ENCODE measurements around the gene PLAA. TPM values are rescaled to one million over a fixed set of nuclear protein-coding genes. Genes with fewer than 3 reads are reported as not detected.
A peak's percentile ranks its signal among the peaks of the same experiment; 100 is the strongest.
"Not testable (repeated sequence)": the region's sequence is repeated elsewhere in the genome, so short reads cannot be mapped to it uniquely, and the experiment has no call there.

PLAA gene
- total RNA-seq, 1 experiment from 2014 or later: 19.3 TPM

DNA sequence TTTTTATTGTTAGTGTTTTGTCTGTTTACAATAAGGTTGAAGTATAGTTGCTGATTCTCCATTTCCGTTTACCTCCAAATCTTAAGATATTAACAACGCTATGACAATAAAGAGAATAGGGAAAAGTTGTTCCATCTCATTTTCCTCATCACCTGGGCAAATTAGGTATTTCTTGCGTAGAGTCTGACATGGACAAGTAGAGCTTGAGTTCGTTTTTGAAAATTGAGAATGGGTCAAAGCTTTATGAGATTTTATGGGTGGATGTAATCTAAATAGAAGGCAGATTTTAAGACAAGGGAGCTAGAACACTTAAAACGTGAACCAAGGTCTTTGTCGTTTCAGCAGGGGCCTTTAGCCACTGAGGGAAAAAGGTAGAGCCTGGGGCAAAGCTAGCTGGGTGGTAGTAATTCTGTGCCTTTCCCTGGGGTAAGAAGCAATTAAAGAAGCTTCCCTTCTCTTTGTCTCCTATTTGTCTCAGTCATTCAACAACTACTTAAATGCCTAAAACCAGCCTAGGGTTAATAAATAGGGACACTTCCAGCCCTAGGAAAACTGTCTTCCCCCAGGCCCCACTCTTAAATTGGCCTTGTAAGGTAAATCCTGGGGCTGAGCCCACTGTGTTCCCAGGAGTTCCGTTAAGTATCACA lies 53.9 kb downstream of the PLAA start:
- H3K4me3 ChIP-seq: peak overlapping the region; percentile 91
- DNase-seq (ENCODE audit: low read depth in 1 of 2, low spot score in 2 of 2): no peak
- H3K27ac ChIP-seq: peak overlapping the region; percentile 77
- no peaks in the 10 kb centered on the region for H3K27me3 ChIP-seq (replicated peaks)
- no peaks in the 10 kb centered on the region for H3K9me3 ChIP-seq (replicated peaks)
- H3K36me3 ChIP-seq: peaks cover 4% of the 10 kb centered on the region; the same call in 1 of the 2 replicates
- H3K4me1 ChIP-seq (replicated peaks): no peaks in the 10 kb centered on the region; the same call in 1 of the 2 replicates

DNA sequence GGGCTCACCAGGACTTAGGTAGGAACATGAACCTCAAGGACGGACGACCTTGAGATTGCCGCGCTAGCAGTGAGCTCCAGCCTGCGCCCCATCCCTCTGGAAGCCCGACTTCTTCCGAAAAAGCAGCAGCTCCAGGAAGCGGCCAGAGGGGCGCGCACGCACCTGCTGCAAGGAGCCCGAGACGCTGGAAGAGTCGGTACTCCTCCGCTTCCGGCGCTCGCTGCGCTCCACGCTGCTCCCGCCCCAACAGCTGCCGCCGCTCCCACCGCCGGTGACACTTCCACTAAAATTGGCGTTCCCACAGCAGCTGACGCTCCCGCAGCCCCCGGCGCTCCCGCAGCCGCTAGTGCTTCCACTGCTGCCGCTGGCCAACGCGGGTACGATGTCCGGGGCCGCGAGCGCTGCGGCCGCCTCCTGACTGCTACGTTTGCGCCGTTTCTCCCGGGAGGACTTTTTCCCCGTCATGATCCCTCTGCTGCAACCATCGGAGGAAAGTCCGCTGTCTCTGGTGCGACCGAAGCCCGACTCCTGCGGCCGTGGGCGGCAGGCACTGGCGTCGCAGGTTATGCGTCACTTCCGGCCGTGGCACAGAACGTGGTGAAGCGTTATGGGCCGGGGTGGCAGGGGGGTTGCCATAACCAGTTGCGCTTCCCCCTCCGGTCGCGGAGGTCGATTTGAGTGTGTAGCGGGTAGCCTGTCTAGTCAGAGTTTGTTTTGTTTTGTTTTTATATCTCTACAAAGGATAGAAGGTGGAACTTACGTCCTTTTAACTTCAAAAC lies 54.6 kb downstream of the PLAA start, which contains the start of gene CAAP1:
Gene CAAP1, minus strand, starts transcription at position 552 of the 779 bp plus-strand sequence. Its CDS starts 87 bp downstream, at position 465.
- H3K4me3 ChIP-seq: peak within 1 kb of the TSS; percentile 91
- no peaks in the 10 kb centered on the region for H3K9me3 ChIP-seq (replicated peaks)
- H3K4me1 ChIP-seq (replicated peaks): no peaks in the 10 kb centered on the region; the same call in 1 of the 2 replicates
- H3K27ac ChIP-seq: peak within 1 kb of the TSS; percentile 77
- H3K27me3 ChIP-seq (replicated peaks): no peaks in the 10 kb centered on the region
- H3K36me3 ChIP-seq: peaks cover 4% of the 10 kb centered on the region; the same call in 1 of the 2 replicates
- peak; percentile 67 to 84 for DNase-seq (ENCODE audit: low read depth in 1 of 2, low spot score in 2 of 2)

DNA sequence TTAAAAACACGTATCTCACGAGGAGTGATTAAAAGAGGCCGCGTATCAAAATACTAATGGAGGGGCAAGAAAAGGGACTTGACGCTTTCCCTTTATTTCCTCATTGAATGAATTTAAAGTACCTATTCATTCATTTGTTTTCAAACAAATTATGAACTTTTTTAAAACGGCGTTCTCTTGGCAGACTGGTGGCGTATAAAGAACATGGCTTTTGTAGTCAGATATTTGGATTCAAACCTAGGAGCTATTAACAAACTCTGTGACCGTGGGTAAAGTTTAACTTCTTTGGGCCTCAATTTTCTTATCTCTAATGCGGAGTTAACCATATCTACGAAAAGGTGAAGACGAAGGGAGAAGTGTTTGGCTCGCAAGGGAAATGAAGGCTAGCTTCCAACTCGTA lies 55.3 kb downstream of the PLAA start:
- no peak overlapping the region for H3K27ac ChIP-seq
- H3K4me1 ChIP-seq (replicated peaks): no peaks in the 10 kb centered on the region; the same call in 1 of the 2 replicates
- H3K36me3 ChIP-seq: peaks cover 4% of the 10 kb centered on the region; the same call in 1 of the 2 replicates
- no peaks in the 10 kb centered on the region for H3K27me3 ChIP-seq (replicated peaks)
- peak in 1 of 2 experiments; percentile 1 for DNase-seq (ENCODE audit: low read depth in 1 of 2, low spot score in 2 of 2)
- no peaks in the 10 kb centered on the region for H3K9me3 ChIP-seq (replicated peaks)
- H3K4me3 ChIP-seq: peak overlapping the region; percentile 91

DNA sequence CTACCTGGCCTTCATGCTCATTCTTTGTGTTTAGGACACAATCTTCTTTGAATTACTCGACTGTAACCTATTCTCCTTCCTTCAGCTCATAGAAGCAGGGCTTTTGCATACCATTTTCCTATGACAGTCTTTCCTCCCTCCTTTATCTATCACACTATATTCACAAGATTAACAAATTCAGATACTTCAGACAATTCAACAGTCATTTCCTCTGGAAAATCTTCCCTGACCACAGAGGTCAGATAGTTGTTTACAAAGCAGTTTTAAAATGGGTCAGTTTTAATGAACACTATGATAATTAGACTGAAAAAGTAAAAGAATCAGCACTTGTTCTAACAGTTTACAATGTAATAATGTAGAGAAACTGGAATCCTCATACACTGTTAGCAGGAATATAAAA lies 58.8 kb downstream of the PLAA start:
- Histone ChIP-seq H3K9me3 (replicated peaks) (no peaks in the 10 kb centered on the region), H3K4me1 (replicated peaks) (no peaks in the 10 kb centered on the region; the same call in 1 of the 2 replicates), H3K27me3 (replicated peaks) (no peaks in the 10 kb centered on the region), H3K4me3 (no peak overlapping the region), H3K27ac (no peak overlapping the region), H3K36me3 (peaks cover 4% of the 10 kb centered on the region; the same call in 1 of the 2 replicates)
- DNase-seq (ENCODE audit: low read depth in 1 of 2, low spot score in 2 of 2): no peak

DNA sequence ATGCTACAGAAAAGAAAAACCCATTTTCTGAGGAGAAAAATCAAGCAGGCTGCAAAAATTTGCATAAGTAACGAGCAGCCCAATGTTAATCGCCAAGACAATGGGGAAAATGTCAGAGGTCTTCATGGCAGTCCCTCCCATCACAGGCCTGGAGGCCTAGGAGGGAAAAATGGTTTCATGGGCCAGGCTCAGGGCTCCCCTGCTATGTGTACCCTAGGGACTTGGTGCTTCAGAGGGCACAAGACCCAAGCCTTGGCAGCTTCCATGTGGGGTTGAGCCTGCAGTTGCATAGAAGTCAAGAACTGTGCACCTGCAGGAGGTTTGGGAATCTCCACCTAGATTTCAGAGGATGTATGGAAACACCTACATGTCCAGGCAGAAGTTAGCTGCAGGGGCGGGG lies 64.9 kb downstream of the PLAA start:
- H3K4me3 ChIP-seq: no peak overlapping the region
- DNase-seq (ENCODE audit: low read depth in 1 of 2, low spot score in 2 of 2): no peak
- H3K36me3 ChIP-seq: peaks cover 4% of the 10 kb centered on the region; the same call in 1 of the 2 replicates

DNA sequence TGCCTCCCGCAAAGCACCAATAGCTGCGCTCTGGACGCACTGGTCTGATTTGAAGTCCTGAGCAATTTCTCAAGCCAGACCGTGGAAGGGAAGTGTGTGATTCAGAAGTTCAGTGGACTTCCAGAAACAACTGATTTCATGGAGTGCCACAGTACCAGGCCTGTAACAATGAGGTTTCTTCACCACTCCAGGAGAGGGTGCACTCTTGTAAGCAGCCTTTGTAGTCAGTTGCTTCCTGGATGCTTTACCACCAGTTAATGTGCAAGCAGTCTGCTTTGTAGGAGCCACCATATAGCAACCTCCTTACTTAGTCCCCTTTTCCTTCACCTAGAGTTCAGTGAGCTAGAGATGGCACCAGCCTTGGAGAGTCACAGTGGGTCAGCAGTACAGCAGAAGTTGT lies 66.8 kb downstream of the PLAA start:
- H3K36me3 ChIP-seq: peaks cover 4% of the 10 kb centered on the region; the same call in 1 of the 2 replicates
- no peaks in the 10 kb centered on the region for H3K4me1 ChIP-seq (replicated peaks)
- no peaks in the 10 kb centered on the region for H3K27me3 ChIP-seq (replicated peaks)
- H3K4me3 ChIP-seq: no peak overlapping the region
- H3K27ac ChIP-seq: no peak overlapping the region
- no peak for DNase-seq (ENCODE audit: low read depth in 1 of 2, low spot score in 2 of 2)
- H3K9me3 ChIP-seq (replicated peaks): no peaks in the 10 kb centered on the region

More for the DNA sequence above, 64.9 kb downstream of the PLAA start:
- Histone ChIP-seq H3K9me3 (replicated peaks) (no peaks in the 10 kb centered on the region), H3K27me3 (replicated peaks) (no peaks in the 10 kb centered on the region), H3K27ac (no peak overlapping the region), H3K4me1 (replicated peaks) (no peaks in the 10 kb centered on the region)

DNA sequence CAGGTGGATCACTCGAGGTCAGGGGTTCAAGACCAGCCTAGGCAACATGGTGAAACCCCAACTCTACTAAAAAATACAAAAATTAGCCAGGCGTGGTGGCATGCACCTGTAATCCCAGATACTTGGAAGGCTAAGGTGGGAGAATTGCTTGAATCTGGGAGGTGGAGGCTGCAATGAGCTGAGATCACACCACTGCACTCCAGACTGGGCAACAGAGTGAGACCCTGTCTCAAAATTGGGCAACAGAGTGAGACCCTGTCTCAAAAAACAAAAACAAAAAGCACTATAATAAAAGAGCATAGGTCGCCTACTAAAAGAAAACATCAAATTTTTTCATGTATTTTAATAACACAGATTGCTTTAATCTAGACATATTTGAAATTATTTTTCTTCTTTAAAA lies 71.9 kb downstream of the PLAA start:
- H3K9me3 ChIP-seq (replicated peaks); H3K4me3 ChIP-seq; DNase-seq (ENCODE audit: low read depth in 1 of 2, low spot score in 2 of 2); H3K27me3 ChIP-seq (replicated peaks); H3K36me3 ChIP-seq; H3K4me1 ChIP-seq (replicated peaks); H3K27ac ChIP-seq: not testable (repeated sequence)

DNA sequence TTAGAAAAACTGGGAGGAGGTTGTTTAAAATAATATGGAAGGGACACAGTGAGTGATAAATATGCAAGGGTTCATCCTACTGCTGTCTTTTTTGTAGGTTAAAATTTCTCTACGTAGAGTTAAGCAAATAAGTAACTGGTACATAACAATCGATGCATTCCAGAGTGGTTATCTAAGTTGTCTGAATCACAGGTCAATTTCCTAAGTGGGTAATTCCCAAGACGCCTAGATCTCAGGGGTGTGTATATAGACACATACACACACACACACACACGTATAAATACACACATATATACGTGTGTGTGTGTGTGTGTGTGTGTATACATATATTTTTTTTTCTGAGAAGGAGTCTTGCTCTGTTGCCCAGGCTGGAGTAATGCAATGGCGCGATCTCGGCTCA lies 76.8 kb downstream of the PLAA start:
- Histone ChIP-seq H3K4me3 (no peak overlapping the region), H3K27me3 (replicated peaks) (no peaks in the 10 kb centered on the region), H3K9me3 (replicated peaks) (no peaks in the 10 kb centered on the region), H3K4me1 (replicated peaks) (no peaks in the 10 kb centered on the region), H3K27ac (no peak overlapping the region), H3K36me3 (no peaks in the 10 kb centered on the region)
- DNase-seq (ENCODE audit: low read depth in 1 of 2, low spot score in 2 of 2): no peak

DNA sequence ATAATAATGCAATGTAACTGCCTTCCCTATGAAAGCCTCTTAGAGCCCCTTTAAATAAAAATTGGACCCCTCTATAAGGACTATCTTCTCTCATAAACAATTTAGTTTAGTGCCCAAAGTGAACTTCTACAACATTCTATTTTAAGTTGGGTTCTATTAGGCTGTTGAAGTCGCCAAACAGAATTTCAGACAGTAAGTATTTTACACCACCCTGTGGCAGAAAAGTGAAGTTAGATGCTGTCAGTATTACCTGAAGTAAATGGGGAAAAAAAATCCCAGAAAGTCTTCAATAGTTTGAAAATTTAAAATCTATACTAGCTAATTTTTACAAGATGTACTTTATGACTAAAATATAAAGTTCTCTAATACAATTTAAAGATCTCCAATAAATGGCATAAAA lies 84.0 kb downstream of the PLAA start:
- Histone ChIP-seq H3K36me3 (no peaks in the 10 kb centered on the region), H3K27ac (no peak overlapping the region), H3K9me3 (replicated peaks) (no peaks in the 10 kb centered on the region), H3K4me3 (no peak overlapping the region), H3K4me1 (replicated peaks) (no peaks in the 10 kb centered on the region), H3K27me3 (replicated peaks) (no peaks in the 10 kb centered on the region)
- DNase-seq (ENCODE audit: low read depth in 1 of 2, low spot score in 2 of 2): no peak

DNA sequence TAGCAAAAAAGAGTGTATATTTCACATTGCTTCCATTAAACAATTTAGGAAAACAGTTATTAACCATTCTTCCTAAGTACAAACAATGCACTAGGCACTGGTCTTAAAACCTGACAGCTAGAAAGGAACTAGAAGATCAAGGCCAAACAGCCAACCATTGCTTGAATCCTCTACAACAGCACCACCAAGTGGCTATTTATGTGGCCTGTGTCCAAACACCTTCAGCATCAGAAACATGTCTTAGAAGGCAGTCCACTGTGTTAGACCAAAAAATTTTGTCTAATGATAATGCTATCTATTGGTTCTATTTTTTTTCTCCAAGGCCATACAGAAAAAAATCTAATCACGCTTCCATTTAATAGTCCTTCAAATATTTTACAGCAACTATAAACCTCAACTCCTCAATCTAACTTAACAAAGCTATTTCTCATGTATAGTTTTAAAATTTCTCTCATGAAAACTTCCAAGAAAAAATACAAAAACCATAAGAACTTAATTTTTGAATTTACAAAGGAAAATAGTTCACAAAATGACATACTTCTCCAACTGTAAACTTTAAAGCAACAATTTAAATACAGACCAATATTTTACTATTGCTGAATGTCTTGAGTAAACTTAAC lies 90.5 kb downstream of the PLAA start:
- Histone ChIP-seq H3K36me3 (no peaks in the 10 kb centered on the region), H3K4me3 (no peak overlapping the region), H3K27me3 (replicated peaks) (no peaks in the 10 kb centered on the region), H3K9me3 (replicated peaks) (no peaks in the 10 kb centered on the region), H3K4me1 (replicated peaks) (no peaks in the 10 kb centered on the region), H3K27ac (no peak overlapping the region)
- no peak for DNase-seq (ENCODE audit: low read depth in 1 of 2, low spot score in 2 of 2)

Other genes starting within 250 kb of the PLAA start
- gene CAAP1, start 54.4 kb downstream of the PLAA start, total RNA-seq (2014; rRNA removed; shearing (Covaris generic)): 13.5 and 16.5 TPM in 2 replicates
- 7.0 and 7.1 TPM in 2 replicates for gene IFT74, start 9.2 kb upstream of the PLAA start, total RNA-seq (2014; rRNA removed; shearing (Covaris generic))
- not detected in 2 replicates for gene LRRC19, start 58.4 kb upstream of the PLAA start, total RNA-seq (2014; rRNA removed; shearing (Covaris generic))
- gene TEK, start 162.0 kb upstream of the PLAA start, total RNA-seq (2014; rRNA removed; shearing (Covaris generic)): 3.2 and 4.0 TPM in 2 replicates